Endothelial cell of umbilical vein (primary cell): ENCODE results near the gene CDH1. TPM values are rescaled to one million over a fixed set of nuclear protein-coding genes. Genes with fewer than 3 reads are reported as not detected.

Experiments used
- BruUV-seq: library from RNA; stranded (reverse); fragments of 400-500 nt; replicated peaks from 2 replicates; lab custom pipeline; 2021; lab: Mats Ljungman, UMichigan
- CTCF ChIA-PET: fragments of 300-600, 350-600 bp; sonication (Branson Sonifier 250); formaldehyde crosslinking; loops from one replicate; lab custom pipeline; 2021; ENCODE audit warnings: antibody characterized with exemption, inconsistent platforms; lab: Charles Lee
- POLR2A ChIA-PET: fragments of 300-600, 350-600 bp; sonication (Branson Sonifier 250); formaldehyde crosslinking; loops from one replicate; lab custom pipeline; 2021; ENCODE audit warnings: antibody characterized with exemption, inconsistent platforms; lab: Charles Lee
- DNase-seq: peaks from one replicate; pipeline ENCODE4 v3.0.0-alpha.2; 2011; ENCODE audit warnings: low read depth, low spot score
- FAIRE-seq: peaks from 2 replicates; lab custom pipeline; 2011; peaks lifted over from hg19 to GRCh38; lab: Jason Lieb, UNC
- H2AFZ ChIP-seq: 2 replicates; pipeline ENCODE4 v1.6.0; 2012; ENCODE audit warnings: low read depth, low read length, control low read depth, inconsistent platforms
- H3K27ac ChIP-seq: 2 replicates; pipeline ENCODE4 v1.5.1; 2011; ENCODE audit warnings: low read depth, mild to moderate bottlenecking, control low read depth, low read length, moderate library complexity; ENCODE audit not compliant: insufficient read depth
- H3K27me3 ChIP-seq, 2 experiments: 2 replicates each; pipeline versions ENCODE4 v1.6.0 to v1.6.1; 2011; ENCODE audit warnings: low read length in 2 of 2, mixed read lengths in 1 of 2; ENCODE audit not compliant: control insufficient read depth in 2 of 2, insufficient read depth in 2 of 2
- H3K36me3 ChIP-seq, 2 experiments: 2 replicates in 1 of 2; 3 replicates in 1 of 2; pipeline ENCODE4 v1.5.1; 2011; ENCODE audit warnings: low read length in 2 of 2, mild to moderate bottlenecking in 1 of 2, moderate library complexity in 1 of 2; ENCODE audit not compliant: control insufficient read depth in 2 of 2, insufficient read depth in 2 of 2; ENCODE audit errors: extremely low read depth in 1 of 2
- H3K4me1 ChIP-seq: 3 replicates; pipeline ENCODE4 v1.5.1; 2011; ENCODE audit warnings: mild to moderate bottlenecking, low read length; ENCODE audit not compliant: control insufficient read depth, insufficient read depth; ENCODE audit errors: extremely low read depth
- H3K4me2 ChIP-seq: 2 replicates; pipeline ENCODE4 v1.6.1; 2011; ENCODE audit warnings: low read length, control low read depth, mixed read lengths; ENCODE audit not compliant: insufficient read depth
- H3K4me3 ChIP-seq, 3 experiments: fragments of 200-600 bp in 1 of 3; sonication (generic), shearing (Covaris generic) in 1 of 3; replicated peaks in 1 of 3; 2 replicates each; pipeline ENCODE4 v1.5.1; 2011 to 2016; ENCODE audit warnings: control low read depth in 3 of 3, low read length in 3 of 3, mild to moderate bottlenecking in 2 of 3, inconsistent platforms in 1 of 3, low read depth in 1 of 3, moderate library complexity in 1 of 3; ENCODE audit not compliant: insufficient read depth in 1 of 3
- H3K79me2 ChIP-seq: 2 replicates; pipeline ENCODE4 v1.6.0; 2012; ENCODE audit warnings: low read length, inconsistent platforms; ENCODE audit not compliant: control insufficient read depth, insufficient read depth
- H3K9ac ChIP-seq: replicated peaks from 2 replicates; pipeline ENCODE3; 2011; ENCODE audit warnings: low read length, control low read depth; ENCODE audit not compliant: insufficient read depth; ENCODE audit errors: extremely low read depth
- H3K9me1 ChIP-seq: replicated peaks from 3 replicates; pipeline ENCODE4 v1.6.0; 2011; ENCODE audit warnings: mild to moderate bottlenecking, low read length; ENCODE audit not compliant: control insufficient read depth, insufficient read depth; ENCODE audit errors: extremely low read depth
- H3K9me3 ChIP-seq: replicated peaks from 2 replicates; pipeline ENCODE4 v1.5.1; 2012; ENCODE audit warnings: low read length, inconsistent platforms; ENCODE audit not compliant: control insufficient read depth, insufficient read depth
- H4K20me1 ChIP-seq: replicated peaks from 2 replicates; pipeline ENCODE3; 2011; ENCODE audit warnings: mild to moderate bottlenecking, low read length; ENCODE audit not compliant: control insufficient read depth, insufficient read depth; ENCODE audit errors: extremely low read depth
- EZH2 ChIP-seq: IDR thresholded peaks from 2 replicates; pipeline ENCODE4 v1.6.1; 2012; ENCODE audit warnings: borderline replicate concordance, low read depth, mild to moderate bottlenecking, moderate library complexity, low read length, inconsistent platforms; ENCODE audit not compliant: severe bottlenecking
- FOS ChIP-seq: IDR thresholded peaks from 2 replicates; pipeline ENCODE4 v1.6.1; 2011; ENCODE audit warnings: mild to moderate bottlenecking, low read length, moderate library complexity, borderline replicate concordance; ENCODE audit not compliant: insufficient read depth
- GATA2 ChIP-seq: IDR thresholded peaks from 2 replicates; pipeline ENCODE4 v1.7.0; 2011; ENCODE audit warnings: low read depth, mild to moderate bottlenecking, moderate library complexity, mixed read lengths, low read length; ENCODE audit not compliant: insufficient read length, insufficient read depth
- JUN ChIP-seq: IDR thresholded peaks from 2 replicates; pipeline ENCODE4 v1.6.1; 2011; ENCODE audit warnings: borderline replicate concordance, low read depth; ENCODE audit not compliant: insufficient read length, insufficient read depth
- MYC ChIP-seq: IDR thresholded peaks from one replicate; pipeline ENCODE4 v1.6.1; 2011; ENCODE audit warnings: mild to moderate bottlenecking, low read depth, low read length
- POLR2A ChIP-seq: IDR thresholded peaks from 2 replicates; pipeline ENCODE4 v1.6.1; 2012; ENCODE audit warnings: low read depth, mild to moderate bottlenecking, control low read depth, low read length
- POLR2AphosphoS5 ChIP-seq: IDR thresholded peaks from 2 replicates; pipeline ENCODE4 v1.6.1; 2012; ENCODE audit warnings: low read depth, mild to moderate bottlenecking, control low read depth, low read length, moderate library complexity; ENCODE audit not compliant: insufficient read depth
- dilution Hi-C: fragments of 300-500 bp; cut with MboI; formaldehyde crosslinking; loops from one replicate; pipeline ENCODE4 v1.15.0; 2019; ENCODE audit warnings: low sequenced_read_pairs; ENCODE audit not compliant: extremely low pct_ligation_motif_present
- intact Hi-C: fragments of 100-400 bp; cut with micrococcal nuclease; formaldehyde crosslinking; loops from one replicate; pipeline ENCODE4 v1.10.0; 2022
- polyA plus RNA-seq, 4 experiments: library from polyadenylated mRNA; depleted of rRNA in 3 of 4; stranded (reverse) in 3 of 4; unstranded in 1 of 4; fragments of >200 nt; gene quantifications; 2 replicates each; pipeline versions ENCODE4 v1.2.1 to v1.2.3, GENCODE V29; 2011 to 2012; ENCODE audit warnings: missing spikeins in 1 of 4
- total RNA-seq: library from RNA; stranded (reverse); gene quantifications from 2 replicates; pipeline ENCODE4 v1.2.3, GENCODE V29; 2021
- TF ChIP-seq, protein P1 (sequence below), 2 donors: IDR thresholded peaks; 1 replicate in 1 of 2; 2 replicates in 1 of 2; pipeline ENCODE4 v1.5.1; 2011; ENCODE audit warnings: low read length in 2 of 2, mild to moderate bottlenecking in 2 of 2, moderate library complexity in 2 of 2, control low read depth in 1 of 2, inconsistent platforms in 1 of 2, low read depth in 1 of 2; ENCODE audit not compliant: insufficient read depth in 1 of 2; ENCODE audit errors: extremely low read depth in 1 of 2
- TF ChIP-seq, protein P2 (sequence below): IDR thresholded peaks from 2 replicates; pipeline ENCODE4 v1.6.1; 2011; ENCODE audit not compliant: insufficient read depth, insufficient read length

Gene CDH1
- total and polyA plus RNA-seq, 2 donors (not counting 3 experiments of a cell fraction or from before 2014, with no cell fraction given) = 0.28 to 0.69 TPM

DNA sequence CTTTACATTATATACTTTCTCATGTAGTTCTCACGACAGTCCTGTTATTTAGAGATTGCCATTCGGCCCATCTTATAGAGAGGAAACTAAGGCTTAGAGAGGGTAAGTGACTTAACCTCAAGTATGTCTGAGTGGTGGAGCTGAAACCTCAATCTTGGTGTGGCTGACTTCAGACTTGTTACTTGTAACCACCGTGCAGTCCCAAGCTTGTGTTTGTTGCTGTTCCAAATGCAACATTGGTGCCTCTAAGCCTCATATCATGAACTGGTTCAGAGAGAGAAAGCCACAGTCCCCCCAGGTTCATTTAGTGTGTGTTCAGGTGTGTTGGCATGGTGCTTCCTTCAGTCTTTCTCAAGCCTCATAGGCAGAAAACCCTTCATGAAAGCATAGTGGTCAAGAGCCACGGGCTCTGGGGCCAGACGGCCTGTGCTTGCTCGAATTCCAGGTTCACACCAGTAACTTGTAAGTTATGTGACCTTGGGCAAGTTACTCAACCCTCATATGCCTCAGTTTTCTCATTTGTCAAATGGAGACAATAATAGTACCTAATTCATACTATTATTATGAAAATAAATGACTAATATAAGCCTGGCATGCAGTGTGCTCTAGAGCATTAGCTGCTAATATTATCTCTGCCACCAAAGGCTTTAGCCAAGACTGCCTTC lies 39.9 kb downstream of the CDH1 start:
- POLR2A ChIA-PET = no interaction called here

More for the DNA sequence above, 39.9 kb downstream of the CDH1 start:
- Histone ChIP-seq H3K4me2 (no peak overlapping the region), H3K36me3 (no peaks in the 10 kb centered on the region), H3K4me1 (no peaks in the 10 kb centered on the region), H2AFZ (no peak overlapping the region), H3K9ac (no peak overlapping the region), H3K9me1 (no peaks in the 10 kb centered on the region), H3K4me3 (no peak overlapping the region), H3K27ac (no peak overlapping the region), H4K20me1 (no peaks in the 10 kb centered on the region), H3K79me2 (no peaks in the 10 kb centered on the region), H3K27me3 (no peaks in the 10 kb centered on the region), H3K9me3 (no peaks in the 10 kb centered on the region)
- BruUV-seq = no TSS peak
- TF ChIP-seq MYC = no peak
- TF ChIP-seq, protein P1, sequence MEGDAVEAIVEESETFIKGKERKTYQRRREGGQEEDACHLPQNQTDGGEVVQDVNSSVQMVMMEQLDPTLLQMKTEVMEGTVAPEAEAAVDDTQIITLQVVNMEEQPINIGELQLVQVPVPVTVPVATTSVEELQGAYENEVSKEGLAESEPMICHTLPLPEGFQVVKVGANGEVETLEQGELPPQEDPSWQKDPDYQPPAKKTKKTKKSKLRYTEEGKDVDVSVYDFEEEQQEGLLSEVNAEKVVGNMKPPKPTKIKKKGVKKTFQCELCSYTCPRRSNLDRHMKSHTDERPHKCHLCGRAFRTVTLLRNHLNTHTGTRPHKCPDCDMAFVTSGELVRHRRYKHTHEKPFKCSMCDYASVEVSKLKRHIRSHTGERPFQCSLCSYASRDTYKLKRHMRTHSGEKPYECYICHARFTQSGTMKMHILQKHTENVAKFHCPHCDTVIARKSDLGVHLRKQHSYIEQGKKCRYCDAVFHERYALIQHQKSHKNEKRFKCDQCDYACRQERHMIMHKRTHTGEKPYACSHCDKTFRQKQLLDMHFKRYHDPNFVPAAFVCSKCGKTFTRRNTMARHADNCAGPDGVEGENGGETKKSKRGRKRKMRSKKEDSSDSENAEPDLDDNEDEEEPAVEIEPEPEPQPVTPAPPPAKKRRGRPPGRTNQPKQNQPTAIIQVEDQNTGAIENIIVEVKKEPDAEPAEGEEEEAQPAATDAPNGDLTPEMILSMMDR (IDR thresholded peaks at IDR 0.05; ENCODE audit: extremely low read depth in 1 of 2, insufficient read depth in 1 of 2, low read depth in 1 of 2, low read length in 2 of 2) = no peak
- no peak for TF ChIP-seq EZH2
- no peak for TF ChIP-seq POLR2AphosphoS5
- TF ChIP-seq FOS = no peak
- TF ChIP-seq JUN = no peak
- no peak for TF ChIP-seq GATA2
- TF ChIP-seq, protein P2, sequence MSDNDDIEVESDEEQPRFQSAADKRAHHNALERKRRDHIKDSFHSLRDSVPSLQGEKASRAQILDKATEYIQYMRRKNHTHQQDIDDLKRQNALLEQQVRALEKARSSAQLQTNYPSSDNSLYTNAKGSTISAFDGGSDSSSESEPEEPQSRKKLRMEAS = no peak
- TF ChIP-seq POLR2A = no peak
- DNase-seq (no peak), FAIRE-seq (no peak)
- dilution Hi-C loops (no loop called here), intact Hi-C loops (no loop called here)
- CTCF ChIA-PET = no interaction called here
